Measurements from ENCODE around the gene SPTBN1. TPM values are rescaled to one million over a fixed set of nuclear protein-coding genes. Genes with fewer than 3 reads are reported as not detected.

SPTBN1 gene
- total and polyA plus RNA-seq, 2 donors (not counting 3 experiments of a cell fraction or from before 2014, with no cell fraction given): 63.3 to 320 TPM

GRCh38 chr2:54620948-54621347, 164.8 kb downstream of the SPTBN1 start:
- Histone ChIP-seq H3K27me3 (ENCODE audit: control insufficient read depth in 2 of 2, insufficient read depth in 2 of 2, low read length in 2 of 2) (no peaks in the 10 kb centered on the region), H3K36me3 (ENCODE audit: control insufficient read depth in 2 of 2, extremely low read depth in 1 of 2, insufficient read depth in 2 of 2, low read length in 2 of 2) (peaks cover 46 to 49% of the 10 kb centered on the region in 2 experiments), H3K4me2 (ENCODE audit: insufficient read depth, low read length) (no peak overlapping the region), H3K4me1 (ENCODE audit: control insufficient read depth, extremely low read depth, insufficient read depth, low read length) (peaks cover 11% of the 10 kb centered on the region), H3K79me2 (ENCODE audit: control insufficient read depth, insufficient read depth, low read length) (peaks cover 21% of the 10 kb centered on the region), H2AFZ (ENCODE audit: low read depth, low read length) (no peak overlapping the region), H3K9ac (replicated peaks; ENCODE audit: extremely low read depth, insufficient read depth, low read length) (no peak overlapping the region), H3K4me3 (replicated peaks in 1 of 3; ENCODE audit: insufficient read depth in 1 of 3, low read depth in 1 of 3, low read length in 3 of 3) (no peak overlapping the region), H4K20me1 (replicated peaks; ENCODE audit: control insufficient read depth, extremely low read depth, insufficient read depth, low read length) (no peaks in the 10 kb centered on the region), H3K27ac (ENCODE audit: insufficient read depth, low read depth, low read length) (no peak overlapping the region), H3K9me1 (replicated peaks; ENCODE audit: control insufficient read depth, extremely low read depth, insufficient read depth, low read length) (no peaks in the 10 kb centered on the region), H3K9me3 (replicated peaks; ENCODE audit: control insufficient read depth, insufficient read depth, low read length) (no peaks in the 10 kb centered on the region)
- BruUV-seq (replicated peaks): no TSS peak
- intact Hi-C loops (cut with micrococcal nuclease): no loop called here
- ChIA-PET POLR2A (no interaction called here), CTCF (interaction anchor here (0.7 to 1.3 kb wide), 2 partner anchors 83 to 98 kb away, joined by 3 read pairs; no protein-coding TSS in a partner anchor)
- dilution Hi-C loops (cut with MboI; ENCODE audit: extremely low pct_ligation_motif_present, low sequenced_read_pairs): no loop called here
- no peak for DNase-seq (ENCODE audit: low read depth, low spot score)
- FAIRE-seq: no peak
- TF ChIP-seq MYC (IDR thresholded peaks at IDR 0.05; ENCODE audit: low read depth, low read length): no peak
- no peak for TF ChIP-seq MAX (IDR thresholded peaks at IDR 0.05; ENCODE audit: insufficient read depth, insufficient read length)
- TF ChIP-seq FOS (IDR thresholded peaks at IDR 0.05; ENCODE audit: borderline replicate concordance, insufficient read depth, low read length): no peak
- TF ChIP-seq POLR2AphosphoS5 (IDR thresholded peaks at IDR 0.05; ENCODE audit: insufficient read depth, low read depth, low read length): no peak
- TF ChIP-seq JUN (IDR thresholded peaks at IDR 0.05; ENCODE audit: borderline replicate concordance, insufficient read depth, insufficient read length, low read depth): no peak
- no peak for TF ChIP-seq POLR2A (IDR thresholded peaks at IDR 0.05; ENCODE audit: low read depth, low read length)
- TF ChIP-seq CTCF (IDR thresholded peaks at IDR 0.05; ENCODE audit: extremely low read depth in 1 of 2, insufficient read depth in 1 of 2, low read depth in 1 of 2, low read length in 2 of 2): no peak
- TF ChIP-seq GATA2 (IDR thresholded peaks at IDR 0.05; ENCODE audit: insufficient read depth, insufficient read length, low read depth, low read length): no peak
- TF ChIP-seq EZH2 (IDR thresholded peaks at IDR 0.05; ENCODE audit: borderline replicate concordance, low read depth, low read length, severe bottlenecking): no peak
